CD14-positive monocyte (primary cell): ENCODE data around the gene KIF21A. TPM values are rescaled to one million over a fixed set of nuclear protein-coding genes. Genes with fewer than 3 reads are reported as not detected.

Experiments used
- DNase-seq, 3 donors: peaks; one replicate each; pipeline ENCODE4 v3.0.0-alpha.2; 2011 to 2022
- H2AFZ ChIP-seq: 2 replicates; pipeline ENCODE4 v1.6.0; 2012; ENCODE audit warnings: mild to moderate bottlenecking, low read depth, low read length, inconsistent platforms; ENCODE audit not compliant: insufficient read depth, poor library complexity, severe bottlenecking
- H3K27ac ChIP-seq, 2 donors: 1 replicate in 1 of 2; 2 replicates in 1 of 2; pipeline ENCODE4 v1.5.1; 2012 to 2013; ENCODE audit warnings: low read length in 2 of 2, control low read depth in 1 of 2, inconsistent platforms in 1 of 2, low read depth in 1 of 2, mild to moderate bottlenecking in 1 of 2
- H3K27me3 ChIP-seq, 2 donors: one replicate each; pipeline versions ENCODE4 v1.6.0 to v1.6.1; 2011 to 2013; ENCODE audit warnings: low read length in 2 of 2; ENCODE audit not compliant: control insufficient read depth in 2 of 2, insufficient read depth in 2 of 2
- H3K36me3 ChIP-seq, 2 donors: replicated peaks in 1 of 2; 1 replicate in 1 of 2; 2 replicates in 1 of 2; pipeline versions ENCODE4 v1.5.1 to v1.6.1; 2012 to 2013; ENCODE audit warnings: low read length in 2 of 2, control low read depth in 1 of 2, inconsistent platforms in 1 of 2, mild to moderate bottlenecking in 1 of 2; ENCODE audit not compliant: insufficient read depth in 2 of 2, control insufficient read depth in 1 of 2
- H3K4me1 ChIP-seq, 2 donors: 1 replicate in 1 of 2; 2 replicates in 1 of 2; pipeline versions ENCODE4 v1.5.1 to v1.6.1; 2012 to 2013; ENCODE audit warnings: low read length in 2 of 2, control low read depth in 1 of 2, inconsistent platforms in 1 of 2, mild to moderate bottlenecking in 1 of 2, moderate library complexity in 1 of 2; ENCODE audit not compliant: insufficient read depth in 2 of 2, control insufficient read depth in 1 of 2
- H3K4me2 ChIP-seq: replicated peaks from 2 replicates; pipeline ENCODE3; 2012; ENCODE audit warnings: low read length, moderate library complexity, mild to moderate bottlenecking; ENCODE audit not compliant: poor library complexity, severe bottlenecking; ENCODE audit errors: extremely low read depth
- H3K4me3 ChIP-seq, 3 experiments: fragments of 200-600 bp in 1 of 3; sonication (generic) in 1 of 3; replicated peaks in 1 of 3; 1 replicate in 2 of 3; 2 replicates in 1 of 3; pipeline ENCODE4 v1.5.1; 2011 to 2013; ENCODE audit warnings: low read length in 3 of 3, mild to moderate bottlenecking in 3 of 3, control low read depth in 2 of 3, low read depth in 2 of 3, inconsistent platforms in 1 of 3, moderate library complexity in 1 of 3
- H3K79me2 ChIP-seq: 2 replicates; pipeline ENCODE4 v1.6.0; 2012; ENCODE audit warnings: mild to moderate bottlenecking, control low read depth, inconsistent platforms, low read length, moderate library complexity; ENCODE audit not compliant: insufficient read depth
- H3K9ac ChIP-seq: 2 replicates; pipeline ENCODE4 v1.6.0; 2017; ENCODE audit warnings: low read length, mild to moderate bottlenecking; ENCODE audit not compliant: insufficient read depth, poor library complexity, severe bottlenecking
- H3K9me3 ChIP-seq, 2 donors: replicated peaks in 1 of 2; 1 replicate in 1 of 2; 2 replicates in 1 of 2; pipeline versions ENCODE4 v1.5.1 to v1.6.1; 2012 to 2013; ENCODE audit warnings: low read length in 2 of 2, control low read depth in 1 of 2; ENCODE audit not compliant: control insufficient read depth in 1 of 2, insufficient read depth in 1 of 2
- H4K20me1 ChIP-seq: 2 replicates; pipeline ENCODE4 v1.6.0; 2012; ENCODE audit warnings: mild to moderate bottlenecking, low read length, control low read depth, moderate library complexity; ENCODE audit not compliant: insufficient read depth
- H3K27ac Mint-ChIP-seq, 7 donors: one replicate each; pipeline ENCODE4 v1.8.0; 2020; ENCODE audit warnings: mild to moderate bottlenecking in 7 of 7, mixed read lengths in 7 of 7, moderate library complexity in 6 of 7, inconsistent platforms in 2 of 7
- H3K27me3 Mint-ChIP-seq, 3 donors: one replicate each; pipeline ENCODE4 v1.8.0; 2021 to 2022; ENCODE audit warnings: low read depth in 3 of 3, mild to moderate bottlenecking in 3 of 3, mixed read lengths in 3 of 3, moderate library complexity in 3 of 3, inconsistent platforms in 1 of 3
- H3K36me3 Mint-ChIP-seq, 2 donors: one replicate each; pipeline ENCODE4 v1.8.0; 2020; ENCODE audit warnings: mixed read lengths in 2 of 2, inconsistent platforms in 1 of 2, mild to moderate bottlenecking in 1 of 2
- H3K4me1 Mint-ChIP-seq: one replicate; pipeline ENCODE4 v1.8.0; 2020; ENCODE audit warnings: mild to moderate bottlenecking, mixed read lengths
- H3K4me3 Mint-ChIP-seq, 2 donors: one replicate each; pipeline ENCODE4 v1.8.0; 2020; ENCODE audit warnings: mild to moderate bottlenecking in 2 of 2, mixed read lengths in 2 of 2, moderate library complexity in 1 of 2
- H3K9me3 Mint-ChIP-seq, 7 donors: one replicate each; pipeline ENCODE4 v1.8.0; 2020 to 2022; ENCODE audit warnings: mixed read lengths in 7 of 7, mild to moderate bottlenecking in 6 of 7, moderate library complexity in 6 of 7, inconsistent platforms in 2 of 7
- CTCF ChIP-seq: fragments of 200-600 bp; IDR thresholded peaks from one replicate; pipeline ENCODE4 v1.8.0; 2022; ENCODE audit warnings: antibody characterized with exemption, mild to moderate bottlenecking
- WGBS: methylation state at CpG from one replicate; pipeline ENCODE4 v1.1.5; 2013; ENCODE audit warnings: missing lambda C conversion rate; ENCODE audit not compliant: insufficient coverage; 5-methylcytosine and 5-hydroxymethylcytosine counted together
- intact Hi-C, 2 donors: fragments of 100-400 bp; cut with micrococcal nuclease; formaldehyde crosslinking; loops; one replicate each; pipeline versions ENCODE4 v1.15.0 to v1.15.1; 2023
- polyA plus RNA-seq, 3 donors: library from polyadenylated mRNA; depleted of rRNA in 1 of 3; unstranded in 2 of 3; stranded (reverse) in 1 of 3; fragments of 300-500 nt in 2 of 3; fragments of >200 nt in 1 of 3; fragmentation: Illumina TruSeq in 2 of 3; gene quantifications; 1 replicate in 2 of 3; 2 replicates in 1 of 3; pipeline ENCODE4 v1.2.3, GENCODE V29; 2012 to 2021

Gene KIF21A
- polyA plus RNA-seq, 3 donors: 0.03 to 0.05 TPM; not detected in 1

GRCh38 chr12:39419471-39419870, 23.4 kb downstream of the KIF21A start:
- Histone ChIP-seq H4K20me1 (no peaks in the 10 kb centered on the region), H3K4me2 (no peak overlapping the region), H2AFZ (no peak overlapping the region), H3K4me3 (no peak overlapping the region), H3K9me3 (no peaks in the 10 kb centered on the region), H3K79me2 (no peaks in the 10 kb centered on the region), H3K27me3 (no peaks in the 10 kb centered on the region), H3K27ac (no peak overlapping the region), H3K9ac (no peak overlapping the region), H3K4me1 (no peaks in the 10 kb centered on the region), H3K36me3 (no peaks in the 10 kb centered on the region)
- DNase-seq: no peak
- no peaks in the 10 kb centered on the region for H3K4me1 Mint-ChIP-seq
- no peaks in the 10 kb centered on the region for H3K36me3 Mint-ChIP-seq
- H3K27ac Mint-ChIP-seq: no peak overlapping the region
- peaks cover 0 to 3% (median 0%) of the 10 kb centered on the region in 7 donors for H3K9me3 Mint-ChIP-seq
- intact Hi-C loops: no loop called here
- no CpG with 5 or more reads among the region's 2 CpGs for WGBS
- H3K4me3 Mint-ChIP-seq: no peak overlapping the region
- peaks cover 0 to 2% (median 0%) of the 10 kb centered on the region in 3 donors for H3K27me3 Mint-ChIP-seq
- no peak for TF ChIP-seq CTCF

GRCh38 chr12:39417916-39418315, 25.0 kb downstream of the KIF21A start:
- no peak for TF ChIP-seq CTCF
- no peaks in the 10 kb centered on the region for H3K27me3 ChIP-seq
- Mint-ChIP-seq H3K9me3 (peaks cover 0 to 3% (median 0%) of the 10 kb centered on the region in 7 donors), H3K36me3 (no peaks in the 10 kb centered on the region), H3K4me1 (no peaks in the 10 kb centered on the region), H3K4me3 (no peak overlapping the region), H3K27ac (no peak overlapping the region), H3K27me3 (peaks cover 0 to 2% (median 0%) of the 10 kb centered on the region in 3 donors)
- H2AFZ ChIP-seq: no peak overlapping the region
- H3K9ac ChIP-seq: no peak overlapping the region
- no peak overlapping the region for H3K4me3 ChIP-seq
- H3K79me2 ChIP-seq: no peaks in the 10 kb centered on the region
- no peaks in the 10 kb centered on the region for H3K9me3 ChIP-seq
- H3K27ac ChIP-seq: no peak overlapping the region
- no peaks in the 10 kb centered on the region for H4K20me1 ChIP-seq
- H3K36me3 ChIP-seq: no peaks in the 10 kb centered on the region
- no peak overlapping the region for H3K4me2 ChIP-seq
- WGBS: no CpG with 5 or more reads among the region's 2 CpGs
- DNase-seq: no peak
- no peaks in the 10 kb centered on the region for H3K4me1 ChIP-seq
- intact Hi-C loops: no loop called here
